Astrocyte of the spinal cord (primary cell): Measurements from ENCODE around the gene NT5DC1.

Source experiments
- DNase-seq: peaks from one replicate; pipeline ENCODE4 v3.0.0; 2011; ENCODE audit warnings: low read depth, low spot score
- H3K4me3 ChIP-seq: 2 replicates; pipeline ENCODE4 v1.5.1; 2011; ENCODE audit warnings: low read depth, mild to moderate bottlenecking, low read length, moderate library complexity
- in situ Hi-C: cut with HindIII; loops from 2 replicates; pipeline ENCODE4 v1.10.0; 2017; ENCODE audit warnings: low sequenced_read_pairs
- TF ChIP-seq, protein P1 (sequence below): IDR thresholded peaks from 2 replicates; pipeline ENCODE4 v1.5.1; 2012; ENCODE audit warnings: low read depth, mild to moderate bottlenecking, low read length, inconsistent platforms

Gene NT5DC1

DNA sequence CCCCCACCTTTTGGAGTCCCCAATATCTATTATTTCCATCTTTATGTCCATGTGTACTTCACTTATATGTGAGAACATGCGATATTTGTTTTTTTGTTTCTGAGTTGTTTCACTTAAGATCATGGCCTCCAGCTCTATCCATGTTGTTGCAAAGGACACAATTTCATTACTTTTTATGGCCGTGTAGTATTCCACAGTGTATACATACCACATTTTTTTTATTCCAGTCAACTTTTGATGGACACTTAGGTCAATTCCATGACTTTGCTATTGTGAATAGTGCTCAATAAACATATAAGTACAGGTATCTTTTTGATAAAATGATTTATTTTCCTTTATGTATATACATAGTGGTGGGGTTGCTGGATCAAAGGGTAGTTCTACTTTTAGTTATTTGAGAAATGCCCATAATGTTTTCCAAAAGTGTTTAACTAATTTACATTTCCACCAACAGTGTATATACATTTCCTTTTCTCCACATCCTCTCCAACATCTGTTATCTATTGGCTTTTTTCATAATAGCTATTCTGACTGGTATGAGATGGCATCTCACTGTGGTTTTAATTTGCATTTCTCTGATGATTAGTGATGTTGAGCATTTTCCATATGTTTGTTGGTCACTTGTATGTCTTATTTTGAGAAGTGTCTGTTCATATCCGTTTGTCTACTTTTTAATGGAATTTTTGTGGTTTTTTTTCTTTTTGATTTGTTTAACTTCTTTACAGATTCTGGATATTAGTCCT lies 59.3 kb downstream of the NT5DC1 start:
- TF ChIP-seq, protein P1, sequence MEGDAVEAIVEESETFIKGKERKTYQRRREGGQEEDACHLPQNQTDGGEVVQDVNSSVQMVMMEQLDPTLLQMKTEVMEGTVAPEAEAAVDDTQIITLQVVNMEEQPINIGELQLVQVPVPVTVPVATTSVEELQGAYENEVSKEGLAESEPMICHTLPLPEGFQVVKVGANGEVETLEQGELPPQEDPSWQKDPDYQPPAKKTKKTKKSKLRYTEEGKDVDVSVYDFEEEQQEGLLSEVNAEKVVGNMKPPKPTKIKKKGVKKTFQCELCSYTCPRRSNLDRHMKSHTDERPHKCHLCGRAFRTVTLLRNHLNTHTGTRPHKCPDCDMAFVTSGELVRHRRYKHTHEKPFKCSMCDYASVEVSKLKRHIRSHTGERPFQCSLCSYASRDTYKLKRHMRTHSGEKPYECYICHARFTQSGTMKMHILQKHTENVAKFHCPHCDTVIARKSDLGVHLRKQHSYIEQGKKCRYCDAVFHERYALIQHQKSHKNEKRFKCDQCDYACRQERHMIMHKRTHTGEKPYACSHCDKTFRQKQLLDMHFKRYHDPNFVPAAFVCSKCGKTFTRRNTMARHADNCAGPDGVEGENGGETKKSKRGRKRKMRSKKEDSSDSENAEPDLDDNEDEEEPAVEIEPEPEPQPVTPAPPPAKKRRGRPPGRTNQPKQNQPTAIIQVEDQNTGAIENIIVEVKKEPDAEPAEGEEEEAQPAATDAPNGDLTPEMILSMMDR: no peak
- H3K4me3 ChIP-seq: no peak overlapping the region
- in situ Hi-C loops: no loop called here
- DNase-seq: peak; percentile 32

- TF ChIP-seq, protein P1: no peak
- no peak for DNase-seq
- H3K4me3 ChIP-seq: no peak overlapping the region
- in situ Hi-C loops: no loop called here
Observed at GRCh38 chr6:116165596-116165995, 64.9 kb downstream of the NT5DC1 start.

DNA sequence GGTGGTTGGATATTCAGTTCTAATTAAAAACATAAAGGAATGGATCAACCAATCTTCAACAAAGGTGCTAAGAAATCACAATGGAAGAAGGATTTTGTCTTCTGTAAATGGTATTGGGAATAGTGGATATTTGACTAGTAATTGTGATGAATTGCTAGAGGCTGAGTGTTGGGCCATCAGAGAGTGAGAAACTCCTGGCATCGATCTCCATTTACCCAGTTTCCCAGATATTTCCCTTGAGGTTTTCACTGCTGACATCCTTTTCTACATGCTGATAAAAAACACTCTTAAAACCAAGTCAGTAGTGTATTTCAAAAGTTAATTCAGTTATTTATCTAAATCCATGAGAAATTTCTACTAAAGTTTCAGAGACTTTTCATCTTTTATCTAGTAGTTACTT lies 65.7 kb downstream of the NT5DC1 start:
- no peak overlapping the region for H3K4me3 ChIP-seq
- in situ Hi-C loops: no loop called here
- TF ChIP-seq, protein P1: no peak
- DNase-seq: no peak

- H3K4me3 ChIP-seq: no peak overlapping the region
- in situ Hi-C loops: no loop called here
- no peak for DNase-seq
- TF ChIP-seq, protein P1: no peak
Observed at GRCh38 chr6:116168148-116168547, 67.5 kb downstream of the NT5DC1 start.

DNA sequence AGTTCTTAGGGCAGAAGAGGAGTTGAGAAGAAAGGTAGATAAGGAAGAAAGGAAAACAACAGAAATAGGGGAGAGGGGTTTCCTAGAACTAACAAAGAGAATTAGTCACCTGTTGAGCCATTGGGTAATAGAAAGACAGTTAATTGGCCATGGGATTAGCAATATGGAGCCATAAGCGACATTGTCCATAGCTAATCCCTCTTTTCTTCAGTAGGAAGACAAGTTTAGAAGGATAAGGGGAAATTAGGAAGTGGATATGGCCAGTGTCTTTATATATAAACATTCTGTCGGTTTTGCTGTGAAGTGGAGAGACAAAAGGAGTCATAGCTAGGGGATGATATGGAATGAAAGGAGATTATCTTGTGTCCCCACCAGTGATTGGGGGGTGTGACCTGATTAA lies 69.2 kb downstream of the NT5DC1 start:
- DNase-seq: no peak
- TF ChIP-seq, protein P1: no peak
- in situ Hi-C loops: no loop called here
- no peak overlapping the region for H3K4me3 ChIP-seq

- TF ChIP-seq, protein P1: no peak
- no peak overlapping the region for H3K4me3 ChIP-seq
- in situ Hi-C loops: no loop called here
- DNase-seq: no peak
Observed at GRCh38 chr6:116170358-116171057, 69.9 kb downstream of the NT5DC1 start.
